ENCODE data around the gene ALS2. TPM values are rescaled to one million over a fixed set of nuclear protein-coding genes. Genes with fewer than 3 reads are reported as not detected.
"Not testable (repeated sequence)": the region's sequence is repeated elsewhere in the genome, so short reads cannot be mapped to it uniquely, and the experiment has no call there.

Gene ALS2
- total RNA-seq, 1 experiment from 2014 or later, result 28.4 TPM

DNA sequence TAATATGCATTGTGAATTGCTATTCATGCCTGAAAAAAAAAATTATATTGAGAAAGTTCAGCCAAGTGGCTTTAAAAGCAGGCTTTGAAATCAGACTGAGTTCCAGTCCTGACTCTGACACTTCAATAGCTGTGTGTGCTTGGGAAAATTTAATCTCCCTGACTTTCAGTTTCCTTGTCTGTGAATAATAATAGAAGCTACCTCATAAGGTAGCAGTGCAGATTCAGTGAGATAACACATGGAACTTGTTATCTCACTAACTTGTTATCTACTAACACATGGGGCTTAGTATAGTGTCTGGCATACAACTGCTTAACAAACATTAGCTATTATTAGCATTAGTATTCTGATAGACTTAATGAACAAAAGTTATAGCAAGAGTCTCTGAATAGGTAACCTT is 14.9 kb downstream of the ALS2 start:
- H3K27me3 ChIP-seq (ENCODE audit: insufficient read depth, low read length), result no peaks in the 10 kb centered on the region
- H2BK15ac ChIP-seq (ENCODE audit: low read depth, low read length), result no peak overlapping the region
- no peaks in the 10 kb centered on the region for H3K4me1 Mint-ChIP-seq
- H4K8ac ChIP-seq (replicated peaks; ENCODE audit: insufficient read length, low read depth, low read length), result no peak overlapping the region
- H2AFZ ChIP-seq (ENCODE audit: low read length), result no peak overlapping the region
- H3K4ac ChIP-seq (ENCODE audit: low read depth, low read length), result no peak overlapping the region
- peaks cover 13 to 32% (median 23%) of the 10 kb centered on the region in 3 experiments for H3K36me3 Mint-ChIP-seq (ENCODE audit: insufficient read depth in 1 of 3, low read depth in 3 of 3)
- H3K9me3 Mint-ChIP-seq, result peaks cover 0 to 2% of the 10 kb centered on the region in 2 experiments; a peak in 1 of 5 replicates
- H4K91ac ChIP-seq (ENCODE audit: insufficient read length, low read depth, low read length), result no peak overlapping the region
- no peak overlapping the region for H3K27ac ChIP-seq (ENCODE audit: insufficient read length, low read depth, low read length)
- no peaks in the 10 kb centered on the region for H3K27me3 Mint-ChIP-seq (ENCODE audit: low read depth)
- H3K14ac ChIP-seq (ENCODE audit: insufficient read depth, low read length), result no peak overlapping the region
- no peak overlapping the region for H2BK120ac ChIP-seq (ENCODE audit: low read depth, low read length, poor library complexity, severe bottlenecking)
- TF ChIP-seq, protein P1, sequence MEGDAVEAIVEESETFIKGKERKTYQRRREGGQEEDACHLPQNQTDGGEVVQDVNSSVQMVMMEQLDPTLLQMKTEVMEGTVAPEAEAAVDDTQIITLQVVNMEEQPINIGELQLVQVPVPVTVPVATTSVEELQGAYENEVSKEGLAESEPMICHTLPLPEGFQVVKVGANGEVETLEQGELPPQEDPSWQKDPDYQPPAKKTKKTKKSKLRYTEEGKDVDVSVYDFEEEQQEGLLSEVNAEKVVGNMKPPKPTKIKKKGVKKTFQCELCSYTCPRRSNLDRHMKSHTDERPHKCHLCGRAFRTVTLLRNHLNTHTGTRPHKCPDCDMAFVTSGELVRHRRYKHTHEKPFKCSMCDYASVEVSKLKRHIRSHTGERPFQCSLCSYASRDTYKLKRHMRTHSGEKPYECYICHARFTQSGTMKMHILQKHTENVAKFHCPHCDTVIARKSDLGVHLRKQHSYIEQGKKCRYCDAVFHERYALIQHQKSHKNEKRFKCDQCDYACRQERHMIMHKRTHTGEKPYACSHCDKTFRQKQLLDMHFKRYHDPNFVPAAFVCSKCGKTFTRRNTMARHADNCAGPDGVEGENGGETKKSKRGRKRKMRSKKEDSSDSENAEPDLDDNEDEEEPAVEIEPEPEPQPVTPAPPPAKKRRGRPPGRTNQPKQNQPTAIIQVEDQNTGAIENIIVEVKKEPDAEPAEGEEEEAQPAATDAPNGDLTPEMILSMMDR (conservative IDR thresholded peaks at IDR 0.05), result no peak
- H3K23ac ChIP-seq (ENCODE audit: insufficient read length, low read depth, low read length), result no peak overlapping the region
- no peaks in the 10 kb centered on the region for H3K79me2 ChIP-seq (ENCODE audit: insufficient read depth, low read length)
- no peak overlapping the region for H3K4me3 Mint-ChIP-seq
- no peak overlapping the region for H3K18ac ChIP-seq (ENCODE audit: insufficient read length, low read depth, low read length)
- no peak overlapping the region for H2AK5ac ChIP-seq (ENCODE audit: insufficient read length, low read length)
- H2BK12ac ChIP-seq (ENCODE audit: insufficient read length, low read depth, low read length), result no peak overlapping the region
- no peak overlapping the region for H3K27ac Mint-ChIP-seq
- no peak overlapping the region for H3K4me2 ChIP-seq (ENCODE audit: insufficient read depth, insufficient read length, low read length)
- H2BK5ac ChIP-seq (ENCODE audit: insufficient read length, low read length), result no peak overlapping the region
- no peaks in the 10 kb centered on the region for H3K23me2 ChIP-seq (ENCODE audit: insufficient read length, low read depth, low read length, poor library complexity, severe bottlenecking)
- no peak for DNase-seq
- no peaks in the 10 kb centered on the region for H4K20me1 ChIP-seq (ENCODE audit: control insufficient read depth, insufficient read depth, insufficient read length)
- H2BK20ac ChIP-seq (ENCODE audit: low read depth, low read length, poor library complexity, severe bottlenecking), result no peak overlapping the region
- H3K9ac ChIP-seq (ENCODE audit: extremely low read depth, insufficient read length, low read length), result no peak overlapping the region
- no peak overlapping the region for H4K5ac ChIP-seq (ENCODE audit: insufficient read length, low read depth, low read length)
- H3T11ph ChIP-seq (ENCODE audit: low read length), result no peak overlapping the region
- no peaks in the 10 kb centered on the region for H3K4me1 ChIP-seq (ENCODE audit: insufficient read depth, low read length)
- no peaks in the 10 kb centered on the region for H3K9me3 ChIP-seq (ENCODE audit: control insufficient read depth, low read depth, low read length)
- no peaks in the 10 kb centered on the region for H3K79me1 ChIP-seq (ENCODE audit: insufficient read depth, low read depth, low read length, poor library complexity, severe bottlenecking)
- H3K56ac ChIP-seq (ENCODE audit: insufficient read length, low read depth, low read length), result no peak overlapping the region

- H3K79me1 ChIP-seq (ENCODE audit: insufficient read depth, low read depth, low read length, poor library complexity, severe bottlenecking); H3K4me2 ChIP-seq (ENCODE audit: insufficient read depth, insufficient read length, low read length); DNase-seq; H2AFZ ChIP-seq (ENCODE audit: low read length); H3K9me3 Mint-ChIP-seq; H4K8ac ChIP-seq (replicated peaks; ENCODE audit: insufficient read length, low read depth, low read length); H3K18ac ChIP-seq (ENCODE audit: insufficient read length, low read depth, low read length); H3K4me3 Mint-ChIP-seq; H2BK120ac ChIP-seq (ENCODE audit: low read depth, low read length, poor library complexity, severe bottlenecking); H3K4me1 Mint-ChIP-seq; H3K14ac ChIP-seq (ENCODE audit: insufficient read depth, low read length); H4K5ac ChIP-seq (ENCODE audit: insufficient read length, low read depth, low read length); H3K27me3 Mint-ChIP-seq (ENCODE audit: low read depth); H3K4ac ChIP-seq (ENCODE audit: low read depth, low read length); H2BK20ac ChIP-seq (ENCODE audit: low read depth, low read length, poor library complexity, severe bottlenecking); H2AK5ac ChIP-seq (ENCODE audit: insufficient read length, low read length); H3T11ph ChIP-seq (ENCODE audit: low read length); H4K91ac ChIP-seq (ENCODE audit: insufficient read length, low read depth, low read length); H2BK15ac ChIP-seq (ENCODE audit: low read depth, low read length); H3K23ac ChIP-seq (ENCODE audit: insufficient read length, low read depth, low read length); H3K27ac ChIP-seq (ENCODE audit: insufficient read length, low read depth, low read length); H3K27ac Mint-ChIP-seq; H4K20me1 ChIP-seq (ENCODE audit: control insufficient read depth, insufficient read depth, insufficient read length); H2BK12ac ChIP-seq (ENCODE audit: insufficient read length, low read depth, low read length); H3K56ac ChIP-seq (ENCODE audit: insufficient read length, low read depth, low read length); H3K23me2 ChIP-seq (ENCODE audit: insufficient read length, low read depth, low read length, poor library complexity, severe bottlenecking); H3K27me3 ChIP-seq (ENCODE audit: insufficient read depth, low read length); H3K4me1 ChIP-seq (ENCODE audit: insufficient read depth, low read length); H3K9me3 ChIP-seq (ENCODE audit: control insufficient read depth, low read depth, low read length); H3K9ac ChIP-seq (ENCODE audit: extremely low read depth, insufficient read length, low read length); H3K79me2 ChIP-seq (ENCODE audit: insufficient read depth, low read length); H2BK5ac ChIP-seq (ENCODE audit: insufficient read length, low read length): not testable (repeated sequence)
- WGBS (ENCODE audit: extremely low coverage, insufficient read length, low lambda C conversion rate), result no CpG with 5 or more reads among the region's 7 CpGs
- peaks cover 13 to 37% (median 29%) of the 10 kb centered on the region in 3 experiments for H3K36me3 Mint-ChIP-seq (ENCODE audit: insufficient read depth in 1 of 3, low read depth in 3 of 3)
These were observed 16.3 kb downstream of the ALS2 start for GRCh38 chr2:201764469-201764868.
